ENCODE results near the gene KRTAP12-4.
"Not testable (repeated sequence)": the region's sequence is repeated elsewhere in the genome, so short reads cannot be mapped to it uniquely, and the experiment has no call there.

KRTAP12-4 gene, protein sequence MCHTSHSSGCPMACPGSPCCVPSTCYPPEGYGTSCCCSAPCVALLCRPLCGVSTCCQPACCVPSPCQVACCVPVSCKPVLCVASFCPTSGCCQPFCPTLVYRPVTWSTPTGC

DNA sequence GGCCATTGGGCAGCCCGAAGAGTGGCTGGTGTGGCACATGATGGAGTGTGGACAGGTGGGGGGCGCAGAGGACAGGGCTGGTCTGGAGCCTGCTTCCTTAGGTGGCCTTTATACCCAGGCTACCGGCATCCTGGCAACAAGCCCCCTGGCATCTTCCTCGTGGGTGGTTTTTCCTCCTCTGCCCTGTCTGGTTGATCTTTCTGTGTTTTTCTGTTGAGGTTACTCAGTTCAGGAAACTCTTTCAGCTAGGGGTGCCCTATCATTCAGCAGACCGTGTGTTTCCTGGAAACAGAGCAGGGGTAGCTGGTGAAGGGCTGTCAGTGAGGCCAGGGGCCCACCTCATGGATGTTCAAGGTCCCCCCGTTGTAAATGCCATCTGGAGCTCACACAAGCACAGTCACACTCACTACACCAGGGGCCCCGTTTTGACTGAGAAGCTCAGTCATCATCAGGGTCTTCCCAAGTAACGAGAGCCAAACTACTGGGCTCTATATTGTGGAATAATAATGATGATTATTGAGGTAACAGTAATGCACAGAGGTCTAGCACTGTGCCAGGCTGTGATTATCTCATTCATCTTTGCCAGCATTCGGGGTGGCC, at the start of gene KRTAP12-4:
KRTAP12-4 (minus strand) TSS at position 84 of the 600 bp plus-strand sequence; CDS start at position 39, 45 bp downstream.
- H3K4me3 ChIP-seq (ENCODE audit: low read depth, low read length) = no peak within 1 kb of the TSS

GRCh38 chr21:44703731-44704635, 49.5 kb upstream of the KRTAP12-4 start:
- no peak overlapping the region for H3K4me3 ChIP-seq (ENCODE audit: low read depth, low read length)

- H3K4me3 ChIP-seq (ENCODE audit: low read depth, low read length) = no peak overlapping the region
Measured at GRCh38 chr21:44702973-44703730, 48.7 kb upstream of the KRTAP12-4 start.

GRCh38 chr21:44702111-44702972, 47.9 kb upstream of the KRTAP12-4 start:
- no peak overlapping the region for H3K4me3 ChIP-seq (ENCODE audit: low read depth, low read length)

- no peak overlapping the region for H3K4me3 ChIP-seq (ENCODE audit: low read depth, low read length)
Measured at GRCh38 chr21:44701541-44701940, 47.1 kb upstream of the KRTAP12-4 start.

GRCh38 chr21:44701023-44701400, 46.6 kb upstream of the KRTAP12-4 start:
- no peak overlapping the region for H3K4me3 ChIP-seq (ENCODE audit: low read depth, low read length)

DNA sequence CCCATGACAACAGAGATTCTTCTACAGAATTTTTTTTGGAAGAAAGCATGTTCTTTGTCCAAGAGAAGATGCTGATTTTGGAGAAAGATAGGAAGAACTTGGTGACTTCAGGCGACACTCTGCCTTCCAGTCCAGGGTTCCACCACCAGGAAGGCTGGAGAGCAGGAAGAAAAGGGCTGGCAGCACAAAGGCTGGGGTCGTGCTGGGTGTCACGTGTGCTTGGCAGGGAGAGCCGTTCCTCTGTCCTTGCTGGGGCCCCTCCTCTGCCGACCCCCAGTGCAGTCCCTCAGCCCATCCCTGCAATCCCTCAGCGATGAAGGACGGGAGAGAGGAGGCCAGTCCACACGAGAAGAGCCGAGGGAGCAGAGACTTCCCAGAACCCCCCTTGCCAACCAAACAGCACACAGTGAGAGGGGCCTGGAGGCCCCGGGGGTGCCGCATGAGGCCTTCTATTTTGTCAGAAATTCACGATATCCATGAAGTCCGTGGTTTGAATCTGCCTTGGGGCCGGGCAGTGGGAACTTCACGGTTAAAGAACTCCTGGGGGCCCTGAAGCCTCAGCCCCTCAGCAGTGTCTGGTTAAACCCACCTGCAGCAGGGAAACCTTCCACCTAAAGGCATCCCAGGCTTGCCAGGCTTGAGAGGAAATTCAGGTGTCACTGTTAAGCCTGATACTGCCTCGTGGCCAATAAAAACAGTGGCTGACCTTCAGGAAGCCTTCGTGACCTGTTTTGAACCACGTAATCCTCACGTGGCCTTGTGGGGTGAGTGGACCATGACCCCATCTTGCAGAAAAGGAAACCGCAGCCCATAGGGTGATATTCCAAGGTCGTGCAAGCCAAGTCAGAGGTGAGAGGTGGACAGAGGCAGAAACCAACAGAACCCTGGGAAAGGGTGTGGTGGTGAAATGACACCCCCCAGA, 45.9 kb upstream of the KRTAP12-4 start:
- H3K4me3 ChIP-seq (ENCODE audit: low read depth, low read length) = no peak overlapping the region

GRCh38 chr21:44699502-44700001, 45.1 kb upstream of the KRTAP12-4 start:
- H3K4me3 ChIP-seq (ENCODE audit: low read depth, low read length) = no peak overlapping the region

DNA sequence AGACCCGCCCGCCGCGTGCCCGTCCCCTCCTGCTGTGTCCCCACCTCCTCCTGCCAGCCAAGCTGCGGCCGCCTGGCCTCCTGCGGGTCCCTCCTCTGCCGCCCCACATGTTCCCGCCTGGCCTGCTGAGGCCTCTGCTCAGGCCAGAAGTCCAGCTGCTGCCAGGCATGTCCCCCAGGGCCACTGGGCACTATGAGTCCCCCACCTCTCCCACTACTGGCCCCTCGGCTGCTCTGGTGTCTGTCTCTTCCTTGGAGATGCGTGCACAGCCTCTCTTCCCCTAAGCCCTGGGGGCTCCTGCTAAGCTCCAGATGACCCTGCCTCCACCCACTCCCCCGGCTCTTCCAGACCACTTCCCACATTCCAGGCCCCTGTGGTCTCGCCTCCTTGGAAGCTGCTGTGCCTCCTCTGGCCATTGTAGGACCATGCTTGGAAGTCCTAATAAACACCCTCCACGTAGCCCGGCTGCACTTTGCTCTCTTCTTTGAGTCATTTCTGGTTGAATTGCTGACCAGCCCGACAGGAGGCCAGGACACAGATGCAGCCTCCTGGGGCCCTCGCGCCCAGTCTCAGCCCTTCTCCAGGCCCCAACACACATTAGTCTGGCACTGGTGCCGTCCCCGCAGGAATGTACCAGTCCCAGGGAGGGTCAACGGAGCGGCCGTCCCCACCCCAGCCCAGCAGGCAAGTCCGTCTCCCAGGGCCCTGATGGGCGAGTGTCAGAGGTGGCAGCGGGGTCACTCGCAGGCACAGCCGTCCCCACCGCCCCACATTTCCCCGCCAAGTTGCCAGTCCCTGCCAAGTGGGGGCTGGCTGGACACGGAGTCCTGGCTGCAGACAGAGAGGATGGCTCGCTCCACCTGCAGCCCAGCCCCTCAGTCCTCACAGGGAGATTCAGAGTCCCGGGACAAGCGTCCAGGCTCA, 43.6 kb upstream of the KRTAP12-4 start:
- H3K4me3 ChIP-seq (ENCODE audit: low read depth, low read length) = no peak overlapping the region

GRCh38 chr21:44697172-44697810, 42.8 kb upstream of the KRTAP12-4 start, which contains the start of gene KRTAP10-12:
TSS of gene KRTAP10-12 (plus strand) at chr21:44697172. CDS start at chr21:44697202, 30 bp downstream.
- H3K4me3 ChIP-seq (ENCODE audit: low read depth, low read length) = not testable (repeated sequence)

DNA sequence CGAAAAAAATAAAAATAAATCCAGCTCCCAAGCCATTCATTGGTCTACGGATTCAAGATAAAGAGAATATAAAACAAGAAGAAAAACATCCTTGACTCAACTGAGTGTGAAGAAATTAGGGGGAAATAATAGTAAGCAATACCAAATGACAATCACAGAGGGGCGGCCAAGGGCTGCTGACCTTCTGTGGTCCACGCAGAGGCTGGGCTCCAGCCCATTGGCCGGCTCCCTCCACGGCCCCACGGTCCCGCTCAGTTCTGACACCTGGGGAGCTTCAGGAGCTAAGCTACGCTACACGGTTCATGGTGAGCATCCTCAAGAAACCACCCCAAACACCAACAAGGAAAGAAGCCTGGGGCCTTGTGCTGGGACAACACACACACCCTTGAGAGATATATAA, 42.1 kb upstream of the KRTAP12-4 start:
- H3K4me3 ChIP-seq (ENCODE audit: low read depth, low read length) = no peak overlapping the region

- H3K4me3 ChIP-seq (ENCODE audit: low read depth, low read length) = no peak overlapping the region
Measured at GRCh38 chr21:44695641-44696040, 41.2 kb upstream of the KRTAP12-4 start.

DNA sequence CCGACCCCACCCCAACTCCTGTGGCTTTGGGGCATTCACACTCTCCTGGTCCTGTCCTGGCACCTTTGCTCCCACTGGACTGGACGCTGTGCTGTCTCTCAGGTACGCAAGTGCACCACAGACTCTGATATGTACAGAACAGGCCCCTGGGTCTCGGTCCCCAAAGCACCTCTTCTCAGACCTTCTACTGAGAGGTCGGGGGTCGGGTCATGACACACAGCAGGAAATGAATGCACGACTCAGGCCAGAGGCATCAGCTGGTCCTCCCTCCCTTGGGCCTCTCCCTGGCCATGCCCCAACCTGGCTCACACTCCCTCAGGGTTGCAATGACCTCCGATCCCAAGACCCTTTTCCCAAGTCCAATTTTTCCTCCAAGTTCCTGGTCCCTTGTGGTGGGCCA, 40.7 kb upstream of the KRTAP12-4 start:
- H3K4me3 ChIP-seq (ENCODE audit: low read depth, low read length) = no peak overlapping the region

DNA sequence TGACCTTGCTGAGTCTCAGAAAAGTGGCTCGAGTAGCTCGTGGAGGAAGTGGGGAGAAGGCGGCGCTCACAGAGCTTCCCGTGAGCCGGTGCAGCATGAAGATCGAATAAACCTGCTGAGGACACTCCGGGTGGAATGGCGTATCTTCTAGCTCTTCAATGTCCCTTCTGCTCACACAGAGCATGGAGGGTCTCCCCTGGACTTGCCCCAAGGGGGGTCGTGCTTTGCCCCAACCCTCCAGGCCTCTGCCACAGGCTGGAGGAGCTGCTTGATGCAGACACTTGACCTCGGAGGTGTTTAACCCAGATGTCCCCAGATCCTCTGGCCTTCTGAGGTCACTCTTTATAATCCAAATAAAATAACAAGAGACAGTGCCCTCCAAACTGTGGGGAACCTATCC, 40.3 kb upstream of the KRTAP12-4 start:
- no peak overlapping the region for H3K4me3 ChIP-seq (ENCODE audit: low read depth, low read length)

- H3K4me3 ChIP-seq (ENCODE audit: low read depth, low read length) = no peak overlapping the region
Measured at GRCh38 chr21:44692798-44693512, 38.5 kb upstream of the KRTAP12-4 start.

- no peak overlapping the region for H3K4me3 ChIP-seq (ENCODE audit: low read depth, low read length)
Measured at GRCh38 chr21:44691686-44692085, 37.2 kb upstream of the KRTAP12-4 start.

GRCh38 chr21:44689740-44690139, 35.3 kb upstream of the KRTAP12-4 start:
- not testable (repeated sequence) for H3K4me3 ChIP-seq (ENCODE audit: low read depth, low read length)

Measured in iPS-11a (cell line).